ENCODE data around the gene MYH9.

MYH9 gene

GRCh38 chr22:36366291-36366708 is 21.5 kb downstream of the MYH9 start:
- H3K4me3 ChIP-seq (ENCODE audit: low read depth, low read length) = no peak overlapping the region
- DNase-seq (ENCODE audit: low read depth, low spot score) = no peak
- TF ChIP-seq CTCF (IDR thresholded peaks at IDR 0.05; ENCODE audit: insufficient read depth, low read length, missing control alignments) = no peak
- ChIA-PET POLR2A (interaction anchor here (1.1 to 1.5 kb wide), 2 partner anchors 8 to 13 kb away, joined by 3 to 5 read pairs; no protein-coding TSS in a partner anchor), CTCF (interaction anchor here (0.8 to 1.4 kb wide), 3 partner anchors 11 to 104 kb away, joined by 3 to 7 read pairs (median 3); no protein-coding TSS in a partner anchor)

- DNase-seq (ENCODE audit: low read depth, low spot score) = peak; percentile 52
- TF ChIP-seq CTCF (IDR thresholded peaks at IDR 0.05; ENCODE audit: insufficient read depth, low read length, missing control alignments) = no peak
- CTCF ChIA-PET = interaction anchor here (0.9 to 1.2 kb wide), 3 partner anchors 13 to 112 kb away, joined by 3 to 8 read pairs (median 4); no protein-coding TSS in a partner anchor
- POLR2A ChIA-PET = interaction anchor here (0.7 to 1.7 kb wide), 18 partner anchors 10 to 117 kb away, joined by 3 to 15 read pairs (median 4); partner anchors contain the start of genes MYH9 and TXN2
- no peak overlapping the region; the same call in 1 of the 2 replicates for H3K4me3 ChIP-seq (ENCODE audit: low read depth, low read length)
These were observed 22.8 kb downstream of the MYH9 start for GRCh38 chr22:36365020-36365411.

GRCh38 chr22:36364255-36365019 is 23.3 kb downstream of the MYH9 start:
- POLR2A ChIA-PET = interaction anchor here (0.7 to 1.7 kb wide), 17 partner anchors 10 to 117 kb away, joined by 3 to 15 read pairs (median 4); partner anchors contain the start of genes MYH9 and TXN2
- TF ChIP-seq CTCF (IDR thresholded peaks at IDR 0.05; ENCODE audit: insufficient read depth, low read length, missing control alignments) = no peak
- CTCF ChIA-PET = interaction anchor here (0.9 to 1.4 kb wide), 5 partner anchors 12 to 129 kb away, joined by 3 to 8 read pairs (median 4); no protein-coding TSS in a partner anchor
- DNase-seq (ENCODE audit: low read depth, low spot score) = no peak
- no peak overlapping the region; the same call in 1 of the 2 replicates for H3K4me3 ChIP-seq (ENCODE audit: low read depth, low read length)

- TF ChIP-seq CTCF (IDR thresholded peaks at IDR 0.05; ENCODE audit: insufficient read depth, low read length, missing control alignments) = no peak
- POLR2A ChIA-PET = interaction anchor here (0.5 kb wide), 1 partner anchor 108 kb away, joined by 3 read pairs; no protein-coding TSS in a partner anchor
- CTCF ChIA-PET = interaction anchor here (1.1 to 1.4 kb wide), 2 partner anchors 107 to 130 kb away, joined by 3 to 5 read pairs; no protein-coding TSS in a partner anchor
- no peak for DNase-seq (ENCODE audit: low read depth, low spot score)
- H3K4me3 ChIP-seq (ENCODE audit: low read depth, low read length) = peak overlapping the region; percentile 2
These were observed 24.3 kb downstream of the MYH9 start for GRCh38 chr22:36363349-36363981.

GRCh38 chr22:36362932-36363331 is 24.8 kb downstream of the MYH9 start:
- no peak for TF ChIP-seq CTCF (IDR thresholded peaks at IDR 0.05; ENCODE audit: insufficient read depth, low read length, missing control alignments)
- DNase-seq (ENCODE audit: low read depth, low spot score) = no peak
- CTCF ChIA-PET = interaction anchor here (1.1 to 1.4 kb wide), 2 partner anchors 107 to 131 kb away, joined by 3 to 5 read pairs; no protein-coding TSS in a partner anchor
- H3K4me3 ChIP-seq (ENCODE audit: low read depth, low read length) = peak overlapping the region; percentile 2
- POLR2A ChIA-PET = interaction anchor here (0.5 kb wide), 1 partner anchor 108 kb away, joined by 3 read pairs; no protein-coding TSS in a partner anchor

Measured in AG04449 (cell line).